Measurements from ENCODE around the gene SYNJ1.
A peak's percentile ranks its signal among the peaks of the same experiment; 100 is the strongest.
"Not testable (repeated sequence)": the region's sequence is repeated elsewhere in the genome, so short reads cannot be mapped to it uniquely, and the experiment has no call there.

Gene SYNJ1

GRCh38 chr21:32626621-32627196, 101.1 kb downstream of the SYNJ1 start:
- TF ChIP-seq CTCF (conservative IDR thresholded peaks at IDR 0.05): no peak
- no peak for TF ChIP-seq ZFX (IDR thresholded peaks at IDR 0.05)

GRCh38 chr21:32618218-32618617, 109.6 kb downstream of the SYNJ1 start:
- H3K27ac ChIP-seq: not testable (repeated sequence)

More at GRCh38 chr21:32626621-32627196, 101.1 kb downstream of the SYNJ1 start:
- no peak overlapping the region for H3K27ac ChIP-seq

DNA sequence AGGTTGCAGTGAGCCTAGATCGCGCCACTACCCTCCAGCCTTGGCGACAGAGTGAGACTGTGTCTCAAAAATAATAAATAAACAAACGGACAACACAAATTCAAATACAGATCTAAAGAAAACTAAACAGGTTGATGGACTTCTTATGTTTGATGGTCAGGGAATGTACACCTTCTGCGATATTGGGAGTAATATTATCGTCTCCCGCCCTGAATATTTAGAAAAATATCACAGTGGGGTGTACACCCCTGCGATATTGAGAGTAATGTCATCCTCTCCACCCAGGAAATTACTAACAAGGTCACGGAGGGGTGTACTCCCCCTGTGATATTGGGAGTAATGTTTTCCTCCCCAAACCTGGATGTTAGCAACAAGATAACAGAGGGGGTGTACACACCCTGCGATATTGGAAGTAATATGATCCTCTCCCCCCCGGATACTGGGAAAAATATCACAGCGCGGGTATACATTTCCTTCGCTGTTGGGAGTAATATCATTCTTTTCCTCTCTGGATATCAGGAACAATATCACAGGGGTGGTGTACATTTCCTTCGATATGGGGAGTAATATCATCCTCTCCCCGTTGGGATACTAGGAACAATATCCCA, 114.3 kb downstream of the SYNJ1 start:
- no peak for TF ChIP-seq ZFX (IDR thresholded peaks at IDR 0.05)
- TF ChIP-seq CTCF (conservative IDR thresholded peaks at IDR 0.05): no peak
- peak overlapping the region; percentile 91 for H3K27ac ChIP-seq

DNA sequence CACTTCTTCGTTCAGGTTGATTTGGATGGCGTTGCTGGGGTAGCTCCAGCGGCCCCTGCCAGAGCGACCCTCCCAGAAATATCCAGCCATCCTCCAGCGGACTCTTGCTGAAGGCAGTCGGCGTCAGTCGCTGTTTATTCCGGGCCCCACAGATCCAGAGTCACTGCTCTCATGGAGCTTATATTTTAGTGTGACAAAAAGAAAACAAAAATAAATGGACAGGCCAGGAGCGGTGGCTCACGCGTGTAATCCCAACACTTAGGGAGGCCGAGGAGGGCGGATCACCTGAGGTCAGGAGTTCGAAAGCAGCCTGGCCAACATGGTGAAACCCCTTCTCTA, 114.8 kb downstream of the SYNJ1 start:
- peak overlapping the region; percentile 91 for H3K27ac ChIP-seq
- no peak for TF ChIP-seq ZFX (IDR thresholded peaks at IDR 0.05)
- no peak for TF ChIP-seq CTCF (conservative IDR thresholded peaks at IDR 0.05)

DNA sequence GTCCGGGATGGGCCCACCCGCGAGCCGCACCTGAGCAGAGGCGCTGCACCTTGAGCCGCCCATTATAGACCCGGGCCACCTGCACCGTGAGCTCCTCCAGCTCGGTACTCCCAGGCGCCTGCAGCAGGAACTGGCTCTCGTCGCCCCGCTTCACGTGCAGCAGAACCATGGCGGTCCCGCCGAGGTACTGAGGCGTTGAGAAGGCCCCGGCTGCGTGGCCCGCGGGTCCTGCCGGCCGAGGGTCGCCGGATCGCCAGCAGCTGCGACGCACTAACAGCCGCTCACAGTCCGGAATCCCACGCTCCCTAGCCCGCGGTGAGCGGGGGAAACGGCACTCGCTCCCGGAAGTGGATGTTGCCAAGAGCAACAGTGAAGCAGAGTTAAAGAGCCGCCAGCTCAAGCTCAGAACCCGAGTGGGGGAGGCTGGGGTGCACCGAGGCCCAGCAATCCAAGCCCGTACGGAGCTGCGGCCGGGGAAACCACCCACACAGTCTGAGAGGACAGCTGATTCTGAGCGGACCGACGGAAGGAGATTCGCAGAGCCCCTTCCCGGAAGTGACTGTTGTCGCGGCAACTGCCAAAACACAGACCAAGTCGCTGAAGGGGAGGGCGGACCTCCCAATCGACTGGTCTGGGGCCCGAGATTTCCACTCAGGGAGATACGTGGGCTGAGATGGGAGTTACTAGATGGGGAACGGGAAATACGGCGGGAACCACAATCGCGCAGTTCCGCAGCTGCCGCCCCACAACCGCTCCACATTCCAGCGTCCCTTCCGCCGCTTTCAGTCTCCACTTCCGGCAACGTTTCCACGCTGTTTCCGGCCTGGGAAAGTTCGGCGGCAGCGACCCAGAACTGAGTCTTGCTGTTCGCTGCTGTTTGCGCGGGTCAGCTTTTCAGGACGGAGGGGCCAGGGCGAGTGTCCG, 115.5 kb downstream of the SYNJ1 start, which contains the start of gene CFAP298:
Gene CFAP298, minus strand, starts transcription at position 303 of the 924 bp plus-strand sequence. Its CDS starts 134 bp downstream, at position 169.
- TF ChIP-seq CTCF (conservative IDR thresholded peaks at IDR 0.05) (no peak), ZFX (IDR thresholded peaks at IDR 0.05) (peak; percentile 50; the same call in 1 of the 2 replicates)

GRCh38 chr21:32611471-32611997, 116.3 kb downstream of the SYNJ1 start:
- TF ChIP-seq CTCF (conservative IDR thresholded peaks at IDR 0.05): no peak
- no peak for TF ChIP-seq ZFX (IDR thresholded peaks at IDR 0.05)
- H3K27ac ChIP-seq: peak overlapping the region; percentile 91

More for the DNA sequence above, 115.5 kb downstream of the SYNJ1 start, which contains the start of gene CFAP298:
- H3K27ac ChIP-seq: peak within 1 kb of the TSS; percentile 91

DNA sequence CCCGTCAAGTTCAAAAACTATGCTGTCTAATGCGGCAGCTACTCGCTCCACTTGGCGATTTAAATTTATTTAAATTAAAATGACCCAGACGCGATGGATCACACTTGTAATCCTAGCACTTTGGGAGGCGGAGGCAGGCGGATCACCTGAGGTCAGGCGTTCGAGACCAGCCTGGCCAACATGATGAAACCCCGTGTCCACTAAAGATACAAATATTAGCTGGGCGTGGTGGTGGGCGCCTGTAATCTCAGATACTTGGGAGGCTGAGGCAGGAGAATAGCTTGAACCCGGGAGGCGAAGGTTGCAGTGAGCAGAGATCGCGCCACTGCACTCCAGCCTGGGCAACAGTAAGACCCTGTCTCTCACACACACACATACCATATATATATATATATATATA, 116.9 kb downstream of the SYNJ1 start:
- H3K27ac ChIP-seq: not testable (repeated sequence)

DNA sequence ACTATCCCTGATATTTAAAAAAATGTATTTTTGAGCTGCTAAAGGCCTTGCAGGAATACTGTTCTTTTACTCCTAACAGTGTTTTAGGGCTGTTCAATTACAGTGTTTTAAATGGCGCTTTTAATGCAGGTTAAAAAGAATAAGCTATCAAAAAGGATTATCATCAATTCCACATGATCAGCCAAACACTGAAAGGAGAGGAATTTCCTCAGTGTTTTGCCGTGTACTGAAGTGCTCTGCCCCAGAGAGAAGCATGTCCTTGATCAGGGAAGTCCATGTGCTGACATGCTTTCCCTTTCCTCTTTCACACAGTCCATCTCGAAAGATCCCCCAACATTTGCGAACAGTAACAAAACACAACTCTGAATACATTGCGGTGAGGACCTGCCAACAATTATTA, 119.0 kb downstream of the SYNJ1 start:
- H3K27ac ChIP-seq: no peak overlapping the region

More for the DNA sequence above, 119.0 kb downstream of the SYNJ1 start:
- TF ChIP-seq ZFX (IDR thresholded peaks at IDR 0.05) (no peak), CTCF (conservative IDR thresholded peaks at IDR 0.05) (no peak)

Data from C4-2B (cell line).